Right lung (tissue), 10 donors: Measurements from ENCODE around the gene OSBPL5. TPM values are rescaled to one million over a fixed set of nuclear protein-coding genes. Genes with fewer than 3 reads are reported as not detected.

Source experiments
- DNase-seq, 2 donors: peaks; one replicate each; pipeline ENCODE4 v3.0.0-alpha.2; 2013
- long read RNA-seq, 8 donors: transcript quantifications; one replicate each; lab custom pipeline, GENCODE V29; 2026
- polyA plus RNA-seq, 5 donors: library from polyadenylated mRNA; unstranded; fragments of 120-200 nt; gene quantifications; one replicate each; pipeline versions ENCODE4 v1.2.1 to v1.2.3, GENCODE V29; 2013; ENCODE audit warnings: inconsistent platforms in 1 of 5, low replicate concordance in 1 of 5; ENCODE audit not compliant: insufficient read length in 5 of 5, insufficient read depth in 1 of 5

The OSBPL5 gene, protein sequence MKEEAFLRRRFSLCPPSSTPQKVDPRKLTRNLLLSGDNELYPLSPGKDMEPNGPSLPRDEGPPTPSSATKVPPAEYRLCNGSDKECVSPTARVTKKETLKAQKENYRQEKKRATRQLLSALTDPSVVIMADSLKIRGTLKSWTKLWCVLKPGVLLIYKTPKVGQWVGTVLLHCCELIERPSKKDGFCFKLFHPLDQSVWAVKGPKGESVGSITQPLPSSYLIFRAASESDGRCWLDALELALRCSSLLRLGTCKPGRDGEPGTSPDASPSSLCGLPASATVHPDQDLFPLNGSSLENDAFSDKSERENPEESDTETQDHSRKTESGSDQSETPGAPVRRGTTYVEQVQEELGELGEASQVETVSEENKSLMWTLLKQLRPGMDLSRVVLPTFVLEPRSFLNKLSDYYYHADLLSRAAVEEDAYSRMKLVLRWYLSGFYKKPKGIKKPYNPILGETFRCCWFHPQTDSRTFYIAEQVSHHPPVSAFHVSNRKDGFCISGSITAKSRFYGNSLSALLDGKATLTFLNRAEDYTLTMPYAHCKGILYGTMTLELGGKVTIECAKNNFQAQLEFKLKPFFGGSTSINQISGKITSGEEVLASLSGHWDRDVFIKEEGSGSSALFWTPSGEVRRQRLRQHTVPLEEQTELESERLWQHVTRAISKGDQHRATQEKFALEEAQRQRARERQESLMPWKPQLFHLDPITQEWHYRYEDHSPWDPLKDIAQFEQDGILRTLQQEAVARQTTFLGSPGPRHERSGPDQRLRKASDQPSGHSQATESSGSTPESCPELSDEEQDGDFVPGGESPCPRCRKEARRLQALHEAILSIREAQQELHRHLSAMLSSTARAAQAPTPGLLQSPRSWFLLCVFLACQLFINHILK
- polyA plus RNA-seq = 10 to 100 TPM; 18.3 to 36.7 (median 27.8) TPM
- long read RNA-seq, donor 1, transcript OSBPL5-201 (22 exons, 3,889 nt) = major isoform, 5 of 5 reads
- long read RNA-seq, donor 1, partial matches to known transcripts = 0 of 5 reads
- long read RNA-seq, donor 1, other reads (novel, unspliced or antisense) = 0 of 5 reads
- long read RNA-seq, donor 2, partial matches to known transcripts = 0 of 4 reads
- long read RNA-seq, donor 2, other reads (novel, unspliced or antisense) = 0 of 4 reads
- long read RNA-seq, donor 3, partial matches to known transcripts = 0 of 3 reads
- long read RNA-seq, donor 3, other reads (novel, unspliced or antisense) = 0 of 3 reads
- long read RNA-seq, donor 4, partial matches to known transcripts = 0 of 4 reads
- long read RNA-seq, donor 4, other reads (novel, unspliced or antisense) = 0 of 4 reads
- long read RNA-seq, donor 5, partial matches to known transcripts = 0 of 2 reads
- long read RNA-seq, donor 5, other reads (novel, unspliced or antisense) = 0 of 2 reads
- long read RNA-seq, donor 6, partial matches to known transcripts = 0 of 5 reads
- long read RNA-seq, donor 6, other reads (novel, unspliced or antisense) = 0 of 5 reads
- long read RNA-seq, donor 7, partial matches to known transcripts = 0 of 4 reads
- long read RNA-seq, donor 7, other reads (novel, unspliced or antisense) = 0 of 4 reads
- long read RNA-seq, donor 8, partial matches to known transcripts = 0 of 1 reads
- long read RNA-seq, donor 8, other reads (novel, unspliced or antisense) = 0 of 1 reads

DNA sequence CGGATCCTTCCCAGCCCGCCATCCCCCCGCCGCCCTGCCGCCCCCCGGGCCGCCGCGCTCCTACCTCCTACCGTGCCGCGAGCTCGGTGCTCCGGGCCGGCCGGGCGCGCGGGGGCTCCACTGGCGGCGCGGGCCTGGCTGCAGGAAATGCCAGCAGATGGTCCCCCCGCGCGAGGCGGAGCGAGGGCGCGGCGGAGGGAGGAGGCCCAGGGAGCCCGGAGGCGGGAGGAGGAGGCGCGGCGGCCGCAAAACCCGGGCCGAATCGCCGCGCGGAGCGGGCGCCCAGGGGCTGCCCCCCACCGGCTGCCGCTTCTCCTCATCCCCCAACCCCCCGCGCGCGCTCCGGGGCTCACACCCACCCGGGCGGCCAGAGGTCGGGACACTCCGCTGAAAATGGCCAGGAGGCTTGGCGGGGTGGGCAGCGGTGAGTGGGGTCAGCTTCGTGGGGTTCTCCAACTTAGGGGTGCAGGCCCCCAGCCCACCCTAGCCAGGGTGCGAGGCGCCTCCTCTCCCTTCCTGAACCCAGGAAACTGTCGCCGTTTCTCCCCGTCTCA lies at the start of gene OSBPL5:
OSBPL5 (minus strand) TSS at position 159 of the 554 bp plus-strand sequence. CDS start 36,162 bp downstream, outside the sequence.
- DNase-seq = peak; percentile 69 to 76

DNA sequence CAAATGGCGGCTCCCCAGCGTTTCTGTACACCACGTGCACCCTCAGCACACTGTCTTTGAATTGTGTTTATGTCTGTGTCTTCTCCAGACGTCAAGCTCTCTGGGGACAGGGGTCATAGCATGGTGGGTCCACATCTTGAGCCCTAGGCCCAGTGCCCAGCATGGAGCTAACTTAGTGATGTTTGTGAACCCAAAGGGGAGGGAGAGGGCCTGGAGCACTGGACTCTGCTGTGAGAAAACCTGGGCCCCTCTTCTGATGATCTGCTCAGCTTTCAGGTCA lies 49.2 kb upstream of the OSBPL5 start:
- no peak for DNase-seq

DNA sequence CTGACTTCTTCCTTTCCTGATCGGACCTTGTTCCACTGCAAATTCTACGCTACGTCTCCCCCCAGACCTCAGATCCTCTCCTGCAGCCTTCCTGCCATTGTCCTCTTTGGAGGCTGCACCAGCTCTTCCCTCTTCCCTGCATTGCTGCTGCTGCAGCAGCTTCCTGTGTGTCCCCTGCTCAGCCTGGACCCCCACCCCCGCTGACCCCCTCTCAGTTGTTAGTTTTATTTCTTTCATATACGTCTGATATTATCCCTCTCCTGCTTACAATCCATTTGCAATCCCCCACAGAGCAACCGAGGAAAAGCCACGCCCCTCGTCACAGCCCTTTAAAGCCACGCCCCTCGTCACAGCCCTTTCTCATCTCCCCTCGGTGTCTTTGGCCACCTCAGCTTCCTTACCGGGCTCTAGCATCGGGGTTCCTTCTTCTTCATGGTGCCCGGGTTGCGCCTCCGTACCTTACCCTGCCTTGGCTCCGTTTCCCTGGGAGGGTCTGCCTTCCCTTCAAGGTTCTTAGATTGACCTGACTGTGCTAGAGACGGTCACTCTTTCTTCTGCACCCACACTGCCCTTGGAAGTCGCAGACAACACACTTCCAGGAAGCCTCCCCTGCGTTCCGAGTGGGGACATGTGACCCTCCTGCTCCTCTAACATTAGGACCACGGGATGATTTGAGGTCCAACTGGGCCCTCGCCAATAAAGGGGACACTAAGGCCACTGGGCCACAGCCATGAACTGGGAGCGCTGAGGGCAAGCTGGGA lies 48.7 kb upstream of the OSBPL5 start:
- no peak for DNase-seq

DNA sequence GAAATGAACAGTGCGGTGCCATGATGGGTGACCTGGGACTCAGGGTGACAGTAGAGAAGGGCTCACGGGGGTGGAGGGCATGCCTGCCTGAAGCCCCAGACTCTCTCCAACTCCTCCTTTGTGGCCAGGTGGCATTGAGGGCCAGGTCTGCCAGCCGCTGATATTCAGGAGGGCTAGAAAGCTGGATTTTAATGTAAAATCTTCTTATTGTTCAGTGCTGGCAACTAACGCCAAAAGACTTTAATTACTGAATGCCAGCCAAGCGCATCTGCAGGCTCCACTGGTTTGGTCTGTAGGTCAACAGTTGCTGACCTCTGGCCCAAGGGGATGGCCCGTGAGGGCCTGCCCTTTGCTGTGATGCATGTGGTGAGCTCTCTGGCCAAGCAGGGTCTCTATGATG lies 43.2 kb upstream of the OSBPL5 start:
- DNase-seq = no peak

DNA sequence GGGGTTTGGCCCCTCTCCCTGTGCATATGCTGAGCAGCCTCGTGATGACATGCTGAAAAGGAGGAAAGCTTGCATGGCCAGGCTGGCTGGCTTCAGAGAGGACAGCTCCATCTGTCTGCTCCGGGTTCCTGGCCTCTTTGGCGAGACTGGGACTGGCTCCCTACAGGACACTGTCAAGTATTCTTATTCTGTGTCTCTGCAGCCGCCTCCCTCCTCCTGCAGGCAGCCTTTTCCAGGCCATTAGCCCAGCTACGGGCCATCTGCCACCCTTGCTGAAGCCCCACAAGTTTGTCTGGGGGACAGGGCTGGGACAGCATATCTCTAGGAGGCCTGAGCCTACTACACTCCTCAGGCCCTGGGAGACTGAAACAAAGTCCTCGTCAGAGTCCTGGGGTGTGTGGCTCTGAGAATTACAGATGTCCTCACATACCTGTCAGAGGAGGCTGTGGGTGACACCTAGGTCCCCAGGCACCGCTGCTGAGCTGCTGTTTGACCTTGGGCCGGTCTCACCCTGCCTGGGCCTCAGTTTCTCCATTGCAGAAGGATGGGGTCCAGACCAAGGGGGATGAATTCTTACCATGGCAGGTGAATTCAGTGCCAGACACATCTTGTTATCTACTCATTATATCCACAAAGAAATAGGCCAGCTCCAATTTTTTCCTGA lies 42.5 kb upstream of the OSBPL5 start:
- no peak for DNase-seq

DNA sequence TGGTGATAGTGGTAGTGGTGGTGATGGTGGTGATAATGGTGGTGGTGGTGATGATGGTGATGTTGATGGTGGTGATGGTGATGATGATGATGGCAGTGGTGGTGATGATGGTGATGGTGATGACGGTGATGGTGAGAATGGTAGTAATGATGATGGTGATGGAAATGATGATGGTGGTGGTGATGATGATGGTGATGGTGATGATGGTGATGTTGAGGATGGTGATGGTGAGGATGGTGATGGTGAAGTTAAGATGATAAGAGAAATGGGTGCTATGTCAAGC lies 41.8 kb upstream of the OSBPL5 start:
- DNase-seq = no peak

DNA sequence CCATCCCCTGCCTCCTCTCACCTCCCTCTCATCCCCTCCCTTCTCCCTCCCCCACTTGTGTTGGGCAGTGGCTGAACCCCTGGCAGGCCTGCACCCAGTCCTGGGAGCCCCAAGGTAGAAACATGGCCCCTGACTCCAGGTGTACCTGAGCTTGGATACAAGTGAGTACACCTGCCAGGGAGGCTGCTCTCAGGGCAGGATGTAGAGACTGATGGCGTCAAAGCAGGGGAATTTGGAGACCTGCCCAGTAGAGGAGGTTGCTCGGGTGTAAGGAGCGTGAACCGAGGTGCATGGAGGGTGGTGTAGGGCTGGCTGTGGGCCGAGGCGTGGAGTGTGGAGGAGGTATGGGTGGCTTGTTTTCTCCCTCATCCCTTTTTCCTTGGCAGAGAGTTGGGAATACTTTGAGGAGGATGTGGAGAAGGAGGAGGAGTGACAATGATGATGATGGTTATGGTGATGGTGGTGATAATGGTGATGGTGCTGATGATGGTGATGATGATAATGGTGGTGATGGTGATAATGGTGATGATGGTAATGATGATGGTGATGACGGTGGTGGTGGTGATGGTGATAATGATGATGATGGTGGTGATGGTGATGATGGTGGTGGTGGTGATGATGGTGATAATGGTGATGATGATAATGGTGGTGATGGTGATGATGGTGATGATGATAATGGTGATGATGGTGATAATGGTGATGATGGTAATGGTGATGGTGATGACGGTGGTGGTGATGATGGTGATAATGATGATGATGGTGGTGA lies 41.2 kb upstream of the OSBPL5 start:
- DNase-seq = no peak

DNA sequence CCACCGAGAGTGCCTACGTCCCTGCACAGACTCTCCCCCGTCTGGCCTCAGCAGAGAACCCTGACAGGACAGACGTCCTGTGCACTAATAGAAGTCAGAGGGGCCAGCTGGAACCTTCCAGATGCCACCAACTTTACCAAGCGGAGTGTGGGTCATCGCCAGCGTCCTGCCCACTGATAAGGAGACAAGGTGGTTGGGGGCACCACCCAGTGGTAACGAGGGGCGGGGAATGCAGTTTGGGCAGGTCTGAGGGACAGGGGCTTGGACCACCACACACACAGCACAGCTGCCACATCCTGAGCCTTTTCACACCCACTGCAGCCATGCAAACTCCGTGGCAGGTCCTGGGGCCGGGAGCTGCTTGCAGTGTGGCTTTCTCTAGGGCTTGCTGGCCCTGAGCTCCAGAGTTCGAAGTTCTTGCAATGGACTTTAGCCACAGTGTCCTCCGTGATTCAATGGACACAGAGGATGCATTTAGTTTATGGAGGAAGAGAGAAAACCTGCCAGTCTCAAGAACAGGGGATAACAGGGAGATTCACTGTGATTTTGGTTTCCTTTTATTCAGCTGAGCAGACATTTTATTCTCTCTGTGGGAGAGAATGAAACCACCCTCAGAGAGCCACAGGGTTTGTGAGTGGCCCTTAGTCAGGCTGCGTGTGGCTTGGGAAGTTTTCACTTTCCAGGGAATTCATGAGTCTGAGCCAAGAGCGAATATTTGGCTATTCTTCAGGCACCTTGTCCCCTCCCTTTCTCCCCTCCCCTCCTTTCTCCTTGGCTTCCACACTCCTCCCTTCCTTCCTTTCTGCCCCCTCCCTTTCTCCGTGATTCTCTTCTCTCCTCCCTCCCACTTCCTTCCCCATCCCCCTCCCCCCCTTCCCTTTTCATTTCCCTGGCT lies 40.4 kb upstream of the OSBPL5 start:
- no peak for DNase-seq

DNA sequence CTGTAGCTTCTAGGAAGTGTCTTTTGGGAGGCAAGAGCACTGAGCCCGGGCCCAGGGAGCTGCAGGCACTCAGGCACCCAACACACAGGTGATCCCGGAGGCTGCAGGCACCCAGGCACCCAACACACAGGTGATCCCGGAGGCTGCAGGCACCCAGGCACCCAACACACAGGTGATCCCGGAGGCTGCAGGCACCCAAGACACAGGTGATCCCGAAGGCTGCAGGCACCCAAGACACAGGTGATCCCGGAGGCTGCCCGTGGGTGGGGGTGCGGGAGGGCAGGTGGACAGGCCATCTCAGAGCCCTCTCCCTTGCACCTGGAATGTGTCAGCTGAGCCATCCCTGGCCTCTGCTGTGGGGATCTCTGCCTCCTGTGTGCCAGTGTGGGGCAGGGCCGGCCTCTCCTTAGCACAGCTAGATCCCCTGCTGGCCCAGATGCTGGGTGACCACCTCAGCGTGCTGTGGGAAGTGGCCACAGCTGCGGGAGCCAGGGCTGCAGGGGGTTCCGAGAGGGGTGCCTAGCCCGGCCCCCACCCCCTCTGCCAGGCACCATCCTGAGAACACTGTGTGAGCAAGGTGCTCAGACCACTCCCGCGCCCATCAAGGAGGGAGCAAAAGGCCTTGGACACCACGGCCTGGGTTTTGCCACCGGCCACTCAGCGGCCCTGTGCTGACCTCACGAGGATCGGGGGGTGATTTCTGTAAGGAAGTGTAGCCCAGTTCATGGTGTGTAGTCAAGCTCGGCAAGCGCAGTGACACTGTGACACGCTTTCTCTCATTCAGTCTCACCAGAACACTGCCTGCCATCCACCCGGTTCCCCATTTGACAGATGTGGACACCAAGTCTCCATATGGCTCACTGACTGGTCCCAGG lies 39.3 kb upstream of the OSBPL5 start:
- DNase-seq = no peak

DNA sequence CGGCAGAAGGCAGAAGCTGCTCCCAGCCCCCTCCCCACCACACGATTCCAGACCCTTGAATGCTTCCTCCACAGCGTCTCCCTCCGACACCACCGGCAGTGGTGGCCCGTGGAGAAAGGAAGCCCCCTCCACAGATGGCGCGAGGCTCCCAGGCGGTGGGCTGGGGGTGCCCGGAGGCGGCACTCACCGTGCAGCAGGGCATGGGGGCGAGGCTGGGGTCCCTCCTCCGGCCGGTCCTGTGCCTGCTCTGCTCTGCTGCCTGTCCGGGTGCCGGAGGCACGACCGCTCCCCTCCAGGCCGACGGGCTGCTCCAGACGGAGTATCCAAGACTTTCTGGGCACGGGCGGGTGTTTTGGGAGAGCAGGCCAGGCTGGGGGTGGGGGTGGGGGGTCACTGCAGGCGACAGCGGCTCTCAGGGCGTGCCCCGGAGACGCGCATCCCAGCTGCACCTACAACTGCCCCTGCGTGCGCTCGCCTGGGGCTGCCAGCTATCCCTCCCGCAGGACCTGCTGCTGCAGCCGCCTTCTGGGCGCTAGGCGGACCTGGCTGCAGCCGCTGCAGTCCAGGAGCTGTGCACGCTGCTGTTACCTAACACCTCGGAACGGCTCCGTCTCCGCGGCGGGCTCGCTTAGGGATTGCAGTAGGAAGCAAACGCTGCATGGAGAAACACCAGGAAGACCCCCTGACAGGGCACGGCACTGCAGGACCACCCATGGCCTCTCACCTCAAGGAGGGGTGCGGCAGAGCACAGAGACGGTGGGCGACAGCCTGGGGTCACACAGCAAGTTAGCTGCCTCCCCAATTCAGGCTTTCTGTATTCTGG lies 38.3 kb upstream of the OSBPL5 start:
- no peak for DNase-seq

DNA sequence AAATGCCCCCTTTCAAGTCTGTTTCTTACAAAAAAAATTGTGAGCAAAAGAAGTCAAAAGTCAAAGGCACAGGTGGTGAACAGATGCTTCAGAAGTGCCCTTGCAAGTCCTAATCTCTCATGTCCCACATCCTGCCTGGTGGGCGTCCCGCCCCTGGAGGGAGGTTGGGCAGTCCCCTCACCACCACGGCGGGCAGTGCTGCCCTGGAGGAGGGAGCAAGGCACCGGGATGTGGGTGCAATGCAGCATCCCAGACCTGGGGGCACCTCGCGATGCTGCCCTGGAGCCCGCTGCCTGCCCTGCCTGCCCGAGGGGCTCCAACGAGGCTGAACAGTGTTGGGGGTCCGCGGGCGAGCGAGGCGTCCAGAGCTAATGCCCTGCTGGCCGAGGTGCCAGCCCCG lies 37.6 kb upstream of the OSBPL5 start:
- DNase-seq = no peak

DNA sequence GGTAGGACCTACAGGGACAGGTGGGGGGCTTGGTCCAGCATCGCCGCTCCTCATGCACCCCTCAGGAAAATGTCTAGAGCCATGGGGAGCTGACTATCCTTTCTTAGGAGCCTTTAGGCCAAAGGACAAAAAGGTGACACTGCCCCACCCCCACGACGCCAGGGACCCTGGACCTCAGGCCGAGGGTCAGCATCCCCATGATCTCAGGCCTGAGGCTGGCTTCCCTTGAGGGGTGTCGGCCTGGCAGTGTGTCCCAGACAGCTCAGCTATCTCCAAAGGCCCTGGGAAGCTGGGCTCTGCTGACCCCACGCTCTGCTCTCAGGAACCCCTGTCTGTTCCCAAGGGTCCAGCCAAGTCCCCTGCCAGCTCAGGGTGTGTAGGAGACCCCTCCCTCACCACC lies 37.2 kb upstream of the OSBPL5 start:
- no peak for DNase-seq

DNA sequence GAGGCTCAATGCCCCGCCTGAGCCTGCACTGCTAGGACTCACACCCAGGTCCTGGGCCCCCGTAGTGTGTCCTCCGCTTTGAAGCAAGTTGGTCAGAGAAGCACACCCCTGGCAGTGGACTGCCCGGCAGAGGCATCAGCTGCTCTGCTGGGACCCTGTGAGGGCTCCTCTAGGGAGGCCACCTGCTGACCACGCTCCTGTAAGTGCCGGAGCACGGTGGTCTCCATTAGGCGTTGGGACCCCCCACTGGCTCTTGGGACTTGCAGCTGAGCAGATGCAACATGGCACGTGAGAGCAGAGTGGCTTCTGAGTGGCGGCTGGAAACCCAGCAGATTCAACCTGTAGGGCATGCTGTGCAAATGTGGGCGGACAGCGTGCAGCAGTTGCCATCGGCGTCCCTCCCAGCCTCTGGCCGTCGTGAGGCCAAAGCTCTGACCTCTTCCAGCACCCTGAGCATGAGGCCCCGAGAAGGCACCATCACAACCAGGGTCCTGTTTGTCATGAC lies 36.6 kb upstream of the OSBPL5 start:
- no peak for DNase-seq

DNA sequence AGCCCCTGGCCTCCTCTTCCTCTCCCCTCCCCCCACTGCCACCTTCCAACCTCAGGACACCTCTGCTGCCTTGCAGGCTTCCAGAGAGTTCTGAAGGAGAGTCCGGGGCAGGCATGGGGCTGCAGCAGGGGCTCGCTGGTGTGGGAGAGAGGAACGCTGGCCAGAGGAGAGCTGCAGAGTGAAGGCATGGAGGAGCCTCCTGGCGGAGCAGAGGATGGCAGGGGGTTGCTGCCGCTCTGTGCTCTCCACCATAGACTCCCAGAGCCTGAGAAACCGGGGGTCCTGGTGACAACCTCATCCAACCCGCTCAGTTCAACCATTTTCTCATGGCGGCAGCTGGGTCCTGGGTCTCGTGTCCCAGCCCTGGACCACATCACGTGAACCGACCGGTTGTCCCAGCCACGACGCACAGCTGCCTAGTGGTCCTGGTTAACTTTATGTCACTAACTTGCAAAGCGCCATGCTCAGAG lies 36.0 kb upstream of the OSBPL5 start:
- DNase-seq = no peak

DNA sequence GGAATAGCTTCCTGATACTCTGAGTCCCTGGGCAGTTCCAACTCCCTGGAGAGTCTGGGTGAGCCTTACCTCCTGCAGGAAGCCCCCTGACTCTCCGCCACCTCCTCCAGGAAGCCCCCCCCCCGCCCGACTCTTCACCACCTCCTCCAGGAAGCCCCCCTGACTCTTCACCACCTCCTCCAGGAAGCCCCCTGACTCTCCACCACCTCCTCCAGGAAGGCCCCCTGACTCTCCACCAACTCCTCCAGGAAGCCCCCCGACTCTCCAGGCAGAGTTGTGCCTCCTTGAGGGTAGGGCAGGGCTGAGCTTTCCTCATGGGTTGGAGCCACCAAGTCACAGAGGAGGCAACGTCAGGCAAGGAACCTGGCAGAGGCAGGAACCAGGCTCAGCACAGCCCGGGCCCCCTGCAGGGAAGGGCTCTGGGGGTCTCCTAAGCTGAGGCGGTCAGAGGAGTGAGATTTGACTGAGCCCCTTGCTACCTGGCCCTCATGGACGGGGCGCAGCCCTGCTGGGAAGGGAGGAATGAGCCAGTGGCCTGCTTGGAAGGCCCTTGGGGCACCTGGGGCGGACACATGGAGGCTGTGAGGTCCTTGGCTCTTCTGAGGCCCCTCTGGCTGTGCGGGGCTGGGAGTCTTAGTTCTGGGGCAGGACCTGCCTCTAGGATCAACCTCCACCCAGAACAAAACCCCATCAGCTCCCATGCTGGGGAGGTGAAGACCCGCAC lies 35.4 kb upstream of the OSBPL5 start:
- DNase-seq = no peak
